ENCODE measurements around the gene IL25.

DNA sequence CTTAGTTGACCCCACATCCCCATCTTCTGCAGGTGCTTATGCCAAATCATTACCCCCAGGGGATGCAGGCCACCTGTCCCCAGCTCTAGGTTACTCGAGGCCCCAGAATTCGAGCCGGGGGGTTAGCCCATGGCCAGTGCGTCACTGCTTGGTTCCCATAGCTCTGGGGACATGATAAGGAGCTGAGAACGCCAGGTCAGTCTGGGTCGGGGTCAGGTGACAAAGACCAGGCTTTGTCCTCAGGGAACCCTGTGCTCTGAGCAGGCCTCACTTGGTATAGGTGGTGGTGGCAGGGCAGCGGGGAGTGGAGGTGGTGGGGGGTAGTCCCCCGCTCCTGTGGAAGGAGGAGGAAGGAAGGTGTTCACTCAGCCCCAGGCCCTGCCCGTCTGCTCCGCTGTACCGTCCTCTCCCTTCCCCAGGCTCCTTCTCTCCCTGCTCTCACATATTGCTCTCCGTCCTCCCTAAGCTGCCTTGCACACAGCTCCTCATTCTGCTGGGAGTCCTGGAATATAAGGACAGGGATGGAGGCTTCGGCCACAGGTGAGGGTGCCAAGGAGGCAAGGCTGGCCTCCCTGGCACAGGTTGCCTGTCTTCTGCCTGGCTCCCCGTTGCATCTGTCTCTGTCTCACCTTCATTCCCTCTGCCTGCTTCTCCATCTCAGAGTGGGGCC is 37.5 kb downstream of the IL25 start:
- TF ChIP-seq ZFP3 (CRISPR knock-in tag; IDR thresholded peaks at IDR 0.05) (no peak), ZNF70 (CRISPR knock-in tag; IDR thresholded peaks at IDR 0.05) (no peak)
